Chondrocyte (in vitro differentiated cells): ENCODE measurements around the gene PPIL4. TPM values are rescaled to one million over a fixed set of nuclear protein-coding genes. Genes with fewer than 3 reads are reported as not detected.
"Not testable (repeated sequence)": the region's sequence is repeated elsewhere in the genome, so short reads cannot be mapped to it uniquely, and the experiment has no call there.

ENCODE experiments used
- DNase-seq: peaks from one replicate; pipeline ENCODE4 v3.0.0; 2021; ENCODE audit warnings: mixed read lengths, low spot score
- H3K27ac Mint-ChIP-seq: one replicate; pipeline ENCODE4 v1.8.0; 2021; ENCODE audit warnings: mild to moderate bottlenecking, moderate library complexity, mixed read lengths; ENCODE audit not compliant: unreplicated experiment
- H3K27me3 Mint-ChIP-seq: 2 replicates; pipeline ENCODE4 v1.8.0; 2021; ENCODE audit warnings: low read depth, mixed read lengths
- H3K36me3 Mint-ChIP-seq: 2 replicates; pipeline ENCODE4 v1.8.0; 2021; ENCODE audit warnings: low read depth, mixed read lengths
- H3K4me1 Mint-ChIP-seq: 2 replicates; pipeline ENCODE4 v1.8.0; 2021; ENCODE audit warnings: low read depth, mild to moderate bottlenecking, mixed read lengths
- H3K4me3 Mint-ChIP-seq: one replicate; pipeline ENCODE4 v1.8.0; 2021; ENCODE audit warnings: mild to moderate bottlenecking, moderate library complexity, mixed read lengths; ENCODE audit not compliant: unreplicated experiment
- H3K9me3 Mint-ChIP-seq: 2 replicates; pipeline ENCODE4 v1.8.0; 2021; ENCODE audit warnings: low read depth, mixed read lengths
- total RNA-seq: library from RNA; stranded (reverse); gene quantifications from 3 replicates; pipeline ENCODE4 v1.2.1, GENCODE V29; 2021
- TF ChIP-seq, protein P1 (sequence below): fragments of 200-600 bp; sonication (generic); IDR thresholded peaks from 2 replicates; pipeline ENCODE4 v1.5.0; 2021; ENCODE audit warnings: antibody characterized with exemption, mild to moderate bottlenecking, moderate library complexity

Gene PPIL4
- total RNA-seq, 1 donor from 2014 or later, result 30.0 TPM

DNA sequence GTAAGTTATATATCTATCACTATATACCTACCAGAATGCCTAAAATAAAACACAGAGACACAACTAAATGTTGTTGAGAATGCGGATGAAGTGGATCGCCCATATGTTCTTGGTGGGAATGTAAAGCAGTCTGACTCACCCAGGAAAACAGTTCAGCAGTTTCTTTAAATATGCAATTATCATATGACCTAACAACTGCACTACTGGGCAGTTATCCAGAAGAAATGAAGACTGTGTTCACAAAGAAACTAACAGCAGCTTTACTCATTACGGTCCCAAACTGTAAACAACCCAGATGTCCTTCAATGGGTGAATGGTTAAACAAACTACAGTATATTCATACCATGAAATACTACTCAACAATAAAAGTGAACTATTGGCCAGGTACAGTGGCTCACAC is 46.8 kb downstream of the PPIL4 start:
- TF ChIP-seq, protein P1, sequence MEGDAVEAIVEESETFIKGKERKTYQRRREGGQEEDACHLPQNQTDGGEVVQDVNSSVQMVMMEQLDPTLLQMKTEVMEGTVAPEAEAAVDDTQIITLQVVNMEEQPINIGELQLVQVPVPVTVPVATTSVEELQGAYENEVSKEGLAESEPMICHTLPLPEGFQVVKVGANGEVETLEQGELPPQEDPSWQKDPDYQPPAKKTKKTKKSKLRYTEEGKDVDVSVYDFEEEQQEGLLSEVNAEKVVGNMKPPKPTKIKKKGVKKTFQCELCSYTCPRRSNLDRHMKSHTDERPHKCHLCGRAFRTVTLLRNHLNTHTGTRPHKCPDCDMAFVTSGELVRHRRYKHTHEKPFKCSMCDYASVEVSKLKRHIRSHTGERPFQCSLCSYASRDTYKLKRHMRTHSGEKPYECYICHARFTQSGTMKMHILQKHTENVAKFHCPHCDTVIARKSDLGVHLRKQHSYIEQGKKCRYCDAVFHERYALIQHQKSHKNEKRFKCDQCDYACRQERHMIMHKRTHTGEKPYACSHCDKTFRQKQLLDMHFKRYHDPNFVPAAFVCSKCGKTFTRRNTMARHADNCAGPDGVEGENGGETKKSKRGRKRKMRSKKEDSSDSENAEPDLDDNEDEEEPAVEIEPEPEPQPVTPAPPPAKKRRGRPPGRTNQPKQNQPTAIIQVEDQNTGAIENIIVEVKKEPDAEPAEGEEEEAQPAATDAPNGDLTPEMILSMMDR, result no peak
- H3K4me3 Mint-ChIP-seq, result no peak overlapping the region
- no peaks in the 10 kb centered on the region for H3K9me3 Mint-ChIP-seq
- no peak for DNase-seq
- peaks cover 3% of the 10 kb centered on the region for H3K36me3 Mint-ChIP-seq
- H3K27me3 Mint-ChIP-seq, result no peaks in the 10 kb centered on the region
- peaks cover 27% of the 10 kb centered on the region for H3K4me1 Mint-ChIP-seq
- peak overlapping the region; percentile 88 for H3K27ac Mint-ChIP-seq

- H3K27me3 Mint-ChIP-seq, result no peaks in the 10 kb centered on the region
- no peaks in the 10 kb centered on the region for H3K9me3 Mint-ChIP-seq
- TF ChIP-seq, protein P1, result no peak
- no peak overlapping the region for H3K27ac Mint-ChIP-seq
- H3K4me3 Mint-ChIP-seq, result no peak overlapping the region
- DNase-seq, result no peak
- peaks cover 27% of the 10 kb centered on the region for H3K4me1 Mint-ChIP-seq
- H3K36me3 Mint-ChIP-seq, result peaks cover 2% of the 10 kb centered on the region
Measured at GRCh38 chr6:149497365-149497764, 48.5 kb downstream of the PPIL4 start.

- H3K4me1 Mint-ChIP-seq, result peaks cover 27% of the 10 kb centered on the region
- H3K36me3 Mint-ChIP-seq, H3K27ac Mint-ChIP-seq, DNase-seq, H3K27me3 Mint-ChIP-seq, H3K4me3 Mint-ChIP-seq, H3K9me3 Mint-ChIP-seq: not testable (repeated sequence)
Measured at GRCh38 chr6:149496597-149496996, 49.2 kb downstream of the PPIL4 start.

- not testable (repeated sequence) for H3K27me3 Mint-ChIP-seq, H3K27ac Mint-ChIP-seq
Measured at GRCh38 chr6:149495349-149496016, 50.4 kb downstream of the PPIL4 start.

DNA sequence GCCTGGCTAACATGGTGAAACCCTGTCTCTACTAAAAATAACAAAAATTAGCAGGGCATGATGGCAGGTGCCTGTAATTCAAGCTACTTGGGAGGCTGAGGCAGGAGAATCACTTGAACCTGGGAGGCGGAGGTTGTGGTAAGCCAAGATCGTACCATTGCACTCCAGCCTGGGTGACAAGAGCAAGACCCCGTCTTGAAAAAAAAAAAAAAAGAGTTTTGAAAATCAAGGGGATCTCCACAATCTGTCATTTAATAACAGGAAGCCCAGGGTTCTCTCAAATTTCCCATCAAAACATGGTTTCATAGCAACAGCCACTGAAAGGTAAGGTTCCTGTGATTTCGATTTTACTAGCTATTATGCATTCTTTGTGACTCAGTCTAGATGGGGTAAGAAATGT is 51.0 kb downstream of the PPIL4 start:
- peaks cover 25% of the 10 kb centered on the region for H3K4me1 Mint-ChIP-seq
- H3K36me3 Mint-ChIP-seq, H3K27ac Mint-ChIP-seq, H3K9me3 Mint-ChIP-seq, DNase-seq, H3K4me3 Mint-ChIP-seq, H3K27me3 Mint-ChIP-seq: not testable (repeated sequence)

More at GRCh38 chr6:149495349-149496016, 50.4 kb downstream of the PPIL4 start:
- not testable (repeated sequence) for DNase-seq, H3K9me3 Mint-ChIP-seq, H3K4me3 Mint-ChIP-seq, H3K36me3 Mint-ChIP-seq
- peaks cover 27% of the 10 kb centered on the region for H3K4me1 Mint-ChIP-seq

- Mint-ChIP-seq H3K9me3 (no peaks in the 10 kb centered on the region), H3K27me3 (no peaks in the 10 kb centered on the region), H3K4me1 (peaks cover 18% of the 10 kb centered on the region), H3K4me3 (no peak overlapping the region), H3K27ac (no peak overlapping the region), H3K36me3 (peaks cover 2% of the 10 kb centered on the region)
- TF ChIP-seq, protein P1, result no peak
- no peak for DNase-seq
Measured at GRCh38 chr6:149493761-149494320, 52.0 kb downstream of the PPIL4 start.
